ENCODE measurements around the gene E2F4.

- TF ChIP-seq POLR2AphosphoS5 (IDR thresholded peaks at IDR 0.05; ENCODE audit: low read depth, low read length) (no peak), RAD21 (IDR thresholded peaks at IDR 0.05; ENCODE audit: low read depth) (no peak), SP1 (IDR thresholded peaks at IDR 0.05; ENCODE audit: low read depth) (no peak), POLR2A (IDR thresholded peaks at IDR 0.05; ENCODE audit: borderline replicate concordance, extremely low read depth, insufficient read depth, insufficient read length) (no peak), SIN3A (IDR thresholded peaks at IDR 0.05; ENCODE audit: low read depth) (no peak), MAX (IDR thresholded peaks at IDR 0.05) (no peak), EZH2 (IDR thresholded peaks at IDR 0.05) (no peak), YY1 (IDR thresholded peaks at IDR 0.05; ENCODE audit: extremely low read depth, insufficient replicate concordance, low read depth, low read length) (no peak), EZH2phosphoT487 (IDR thresholded peaks at IDR 0.05; ENCODE audit: borderline replicate concordance) (no peak)
- TF ChIP-seq, protein P1, sequence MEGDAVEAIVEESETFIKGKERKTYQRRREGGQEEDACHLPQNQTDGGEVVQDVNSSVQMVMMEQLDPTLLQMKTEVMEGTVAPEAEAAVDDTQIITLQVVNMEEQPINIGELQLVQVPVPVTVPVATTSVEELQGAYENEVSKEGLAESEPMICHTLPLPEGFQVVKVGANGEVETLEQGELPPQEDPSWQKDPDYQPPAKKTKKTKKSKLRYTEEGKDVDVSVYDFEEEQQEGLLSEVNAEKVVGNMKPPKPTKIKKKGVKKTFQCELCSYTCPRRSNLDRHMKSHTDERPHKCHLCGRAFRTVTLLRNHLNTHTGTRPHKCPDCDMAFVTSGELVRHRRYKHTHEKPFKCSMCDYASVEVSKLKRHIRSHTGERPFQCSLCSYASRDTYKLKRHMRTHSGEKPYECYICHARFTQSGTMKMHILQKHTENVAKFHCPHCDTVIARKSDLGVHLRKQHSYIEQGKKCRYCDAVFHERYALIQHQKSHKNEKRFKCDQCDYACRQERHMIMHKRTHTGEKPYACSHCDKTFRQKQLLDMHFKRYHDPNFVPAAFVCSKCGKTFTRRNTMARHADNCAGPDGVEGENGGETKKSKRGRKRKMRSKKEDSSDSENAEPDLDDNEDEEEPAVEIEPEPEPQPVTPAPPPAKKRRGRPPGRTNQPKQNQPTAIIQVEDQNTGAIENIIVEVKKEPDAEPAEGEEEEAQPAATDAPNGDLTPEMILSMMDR (IDR thresholded peaks at IDR 0.05 in 2 of 3, conservative IDR thresholded peaks at IDR 0.05 in 1 of 3; ENCODE audit: borderline replicate concordance in 1 of 3, insufficient read depth in 1 of 3, low read depth in 2 of 3, low read length in 2 of 3) = no peak
Observed at GRCh38 chr16:67169011-67169451, 22.9 kb upstream of the E2F4 start.

All from HCT116 (cell line).